GM21367 (cell line): Measurements from ENCODE around the gene PYY.

ENCODE experiments used
- ATAC-seq: cut with Tn5 transposase; IDR thresholded peaks from one replicate; pipeline ENCODE4 v1.9.1; 2021; ENCODE audit not compliant: unreplicated experiment

Gene PYY

GRCh38 chr17:43917348-43918025, 36.3 kb downstream of the PYY start:
- ATAC-seq = no peak

GRCh38 chr17:43917016-43917347, 36.8 kb downstream of the PYY start:
- no peak for ATAC-seq

- no peak for ATAC-seq
These were observed 37.4 kb downstream of the PYY start for GRCh38 chr17:43916385-43916784.

GRCh38 chr17:43915559-43915958, 38.2 kb downstream of the PYY start:
- ATAC-seq = no peak

- no peak for ATAC-seq
These were observed 39.3 kb downstream of the PYY start for GRCh38 chr17:43914451-43914850.

- no peak for ATAC-seq
These were observed 40.2 kb downstream of the PYY start for GRCh38 chr17:43913584-43913983.

- ATAC-seq = no peak
These were observed 41.0 kb downstream of the PYY start for GRCh38 chr17:43912635-43913304.

GRCh38 chr17:43911904-43912303, 41.8 kb downstream of the PYY start:
- ATAC-seq = no peak

GRCh38 chr17:43909537-43910231, 44.1 kb downstream of the PYY start:
- ATAC-seq = no peak

- ATAC-seq = no peak
These were observed 45.6 kb downstream of the PYY start for GRCh38 chr17:43907998-43908721.

- ATAC-seq = no peak
These were observed 46.2 kb downstream of the PYY start, which contains the start of gene MPP2 for GRCh38 chr17:43907425-43907981. Gene MPP2 (minus strand): TSS chr17:43907536. CDS start chr17:43904460, 3,076 bp downstream.

- no peak for ATAC-seq
These were observed 46.8 kb downstream of the PYY start for GRCh38 chr17:43906951-43907424.

- no peak for ATAC-seq
These were observed 47.5 kb downstream of the PYY start for GRCh38 chr17:43905985-43906852.

- ATAC-seq = no peak
These were observed 48.2 kb downstream of the PYY start for GRCh38 chr17:43905400-43905984.
